HUDEP-2 (cell line): ENCODE measurements around the gene C12orf54.
A peak's percentile ranks its signal among the peaks of the same experiment; 100 is the strongest.
"Not testable (repeated sequence)": the region's sequence is repeated elsewhere in the genome, so short reads cannot be mapped to it uniquely, and the experiment has no call there.

Experiments
- DNase-seq, 76 experiments: peaks; one replicate each; lab custom pipeline; 2025; ENCODE audit not compliant: unreplicated experiment in 76 of 76; lab: John Stamatoyannopoulos, UW

C12orf54 gene

GRCh38 chr12:48482198-48482597, at the start of gene C12orf54:
C12orf54 (plus strand) TSS chr12:48482498; CDS start chr12:48483297, 799 bp downstream.
- DNase-seq, result no peak

GRCh38 chr12:48434016-48434415, 48.3 kb upstream of the C12orf54 start:
- DNase-seq, result not testable (repeated sequence)

- DNase-seq, result no peak
Observed at GRCh38 chr12:48441069-48441468, 41.2 kb upstream of the C12orf54 start.

GRCh38 chr12:48442179-48442847, 40.0 kb upstream of the C12orf54 start:
- DNase-seq, result peak in 2 of 76 experiments; percentile 2 to 11

DNA sequence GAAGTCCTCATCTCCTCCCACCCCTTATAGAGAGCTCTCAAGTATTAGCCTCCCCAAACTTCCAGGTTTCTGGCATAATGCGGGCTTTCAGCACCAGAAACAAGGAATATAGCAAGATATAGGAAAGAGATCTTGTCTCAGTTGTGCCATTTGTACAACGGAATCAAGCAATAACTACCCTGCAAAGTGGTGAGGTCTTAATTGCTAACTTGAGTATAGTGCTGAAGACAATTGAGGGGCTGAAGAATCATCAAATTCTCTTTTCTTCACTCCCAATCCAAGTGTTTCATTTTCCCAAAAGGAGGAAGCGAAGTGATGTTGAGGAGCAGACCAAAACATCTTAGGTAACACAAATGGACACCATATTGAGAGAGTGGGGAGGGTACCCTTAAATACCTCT, 36.8 kb upstream of the C12orf54 start:
- DNase-seq, result no peak

DNA sequence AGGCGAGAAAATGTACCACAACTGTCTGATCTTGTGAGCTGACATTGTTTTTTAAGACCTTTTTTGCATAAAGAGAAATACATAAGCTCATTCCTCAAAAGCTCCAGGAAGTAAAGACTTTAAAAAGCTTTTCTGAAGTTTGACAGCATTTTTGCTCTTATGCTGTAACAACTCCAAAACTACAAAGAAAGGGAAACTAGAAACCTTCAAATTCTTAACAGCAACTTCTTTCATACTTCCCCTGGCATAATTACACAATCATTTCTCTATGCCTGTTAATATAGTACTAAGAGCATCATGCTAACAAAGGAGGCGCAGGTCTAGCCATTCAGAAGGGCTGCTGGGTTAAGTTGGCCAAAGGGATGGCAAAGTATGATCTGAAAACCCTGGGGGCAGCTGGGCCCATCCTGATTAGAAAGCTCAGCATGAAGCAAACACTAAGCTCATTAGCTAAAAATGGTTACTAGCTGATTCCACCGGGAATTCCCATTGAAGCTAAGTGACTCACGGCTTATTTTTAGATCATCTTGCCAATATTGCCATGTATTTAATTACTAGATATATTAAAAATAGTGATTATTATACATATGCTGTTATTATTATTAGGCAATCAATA, 36.0 kb upstream of the C12orf54 start:
- no peak for DNase-seq

- DNase-seq, result no peak
Observed at GRCh38 chr12:48447755-48448154, 34.5 kb upstream of the C12orf54 start.

DNA sequence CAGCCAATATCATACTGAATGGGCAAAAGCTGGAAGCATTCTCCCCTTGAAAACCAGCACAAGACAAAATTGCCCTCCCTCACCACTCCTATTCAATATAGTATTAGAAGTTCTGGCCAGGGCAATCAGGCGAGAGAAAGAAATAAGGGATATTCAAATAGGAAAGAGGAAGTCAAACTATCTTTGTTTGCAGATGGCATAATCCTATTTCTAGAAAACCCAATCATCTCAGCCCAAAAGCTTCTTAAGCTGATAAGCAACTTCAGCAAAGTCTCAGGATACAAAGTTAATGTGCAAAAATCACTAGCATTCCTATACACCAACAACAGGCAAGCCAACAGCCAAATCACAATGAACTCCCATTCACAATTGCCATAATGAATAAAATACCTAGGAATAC, 30.9 kb upstream of the C12orf54 start:
- DNase-seq, result no peak

- not testable (repeated sequence) for DNase-seq
Observed at GRCh38 chr12:48452961-48453360, 29.3 kb upstream of the C12orf54 start.

DNA sequence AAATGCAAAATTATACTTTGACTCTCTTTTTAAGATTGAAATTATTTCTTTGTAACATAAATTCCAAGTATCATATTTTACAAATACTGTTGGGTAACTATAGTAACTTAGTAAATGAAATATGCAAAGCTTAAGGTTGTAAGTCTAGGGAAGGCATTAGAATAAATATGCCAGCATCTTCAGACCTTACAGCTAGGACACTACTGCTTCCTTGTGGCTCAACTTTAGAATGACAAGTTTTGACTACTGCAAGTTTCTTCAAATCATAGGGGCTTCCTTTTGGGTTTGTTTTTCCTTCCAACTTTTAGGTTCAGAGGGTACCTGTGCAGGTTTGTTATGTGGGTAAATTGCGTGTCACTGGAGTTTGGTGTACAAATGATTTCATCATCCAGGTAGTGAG, 27.6 kb upstream of the C12orf54 start:
- DNase-seq, result peak in 5 of 76 experiments; percentile 1 to 21 (median 15)

GRCh38 chr12:48455116-48455515, 27.2 kb upstream of the C12orf54 start:
- no peak for DNase-seq

- DNase-seq, result peak in 8 of 76 experiments; percentile 5 to 53 (median 31)
Observed at GRCh38 chr12:48459259-48459658, 23.0 kb upstream of the C12orf54 start.

DNA sequence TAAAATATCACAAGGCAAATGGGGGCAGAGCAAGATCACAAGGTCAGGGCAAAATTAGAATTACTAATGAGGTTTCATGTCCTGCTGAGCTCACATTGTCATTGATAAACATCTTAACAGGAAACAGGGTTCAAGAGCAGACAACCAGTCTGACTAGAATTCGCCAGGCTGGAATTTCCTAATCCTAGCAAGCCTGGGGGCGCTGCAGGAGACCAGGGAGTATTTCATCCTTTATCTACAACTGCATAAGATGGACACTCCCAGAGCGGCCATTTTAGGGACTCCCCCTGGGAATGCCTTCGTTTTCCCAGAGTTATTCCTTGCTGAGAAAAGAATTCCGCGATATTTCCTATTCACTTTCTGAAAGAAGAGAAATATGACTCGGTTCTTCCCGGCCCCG, 13.3 kb upstream of the C12orf54 start:
- not testable (repeated sequence) for DNase-seq

GRCh38 chr12:48472259-48472658, 10.0 kb upstream of the C12orf54 start, which contains the start of gene ANP32D:
ANP32D (plus strand) TSS chr12:48472559; CDS start chr12:48472665, 106 bp downstream.
- no peak for DNase-seq

DNA sequence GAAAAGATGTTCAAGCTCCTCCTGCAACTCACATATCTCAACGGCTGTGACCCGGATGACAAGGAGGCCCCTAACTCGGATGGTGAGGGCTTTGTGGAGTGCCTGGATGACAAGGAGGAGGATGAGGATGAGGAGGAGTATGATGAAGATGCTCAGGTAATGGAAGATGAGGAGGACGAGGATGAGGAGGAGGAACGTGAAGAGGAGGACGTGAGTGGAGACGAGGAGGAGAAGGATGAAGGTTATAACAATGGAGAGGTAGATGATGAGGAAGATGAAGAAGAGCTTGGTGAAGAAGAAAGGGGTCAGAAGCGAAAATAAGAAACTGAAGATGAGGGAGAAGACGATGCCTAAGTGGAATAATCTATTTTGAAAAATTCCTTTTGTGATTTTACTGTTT, 9.2 kb upstream of the C12orf54 start:
- no peak for DNase-seq

GRCh38 chr12:48474497-48474896, 7.8 kb upstream of the C12orf54 start:
- DNase-seq, result not testable (repeated sequence)

DNA sequence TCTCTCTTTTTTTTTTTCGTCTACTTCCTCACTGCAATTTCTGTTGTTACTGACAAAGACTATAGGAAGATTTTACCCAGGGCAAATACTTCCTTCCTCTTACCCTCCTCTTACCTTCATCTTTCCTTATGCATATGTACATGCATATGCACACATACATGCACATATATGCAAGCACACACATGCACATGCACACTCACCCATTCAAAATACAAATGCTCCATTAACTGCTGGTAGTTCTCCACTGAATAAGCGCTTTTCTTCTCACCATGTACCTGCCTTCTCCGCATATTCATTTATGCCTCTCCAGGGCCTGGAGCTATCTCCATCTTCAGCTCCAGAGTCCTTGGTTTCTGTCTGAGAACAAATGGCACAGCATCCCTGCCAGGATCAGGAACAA, 632 bp downstream of the C12orf54 start:
- no peak for DNase-seq

DNA sequence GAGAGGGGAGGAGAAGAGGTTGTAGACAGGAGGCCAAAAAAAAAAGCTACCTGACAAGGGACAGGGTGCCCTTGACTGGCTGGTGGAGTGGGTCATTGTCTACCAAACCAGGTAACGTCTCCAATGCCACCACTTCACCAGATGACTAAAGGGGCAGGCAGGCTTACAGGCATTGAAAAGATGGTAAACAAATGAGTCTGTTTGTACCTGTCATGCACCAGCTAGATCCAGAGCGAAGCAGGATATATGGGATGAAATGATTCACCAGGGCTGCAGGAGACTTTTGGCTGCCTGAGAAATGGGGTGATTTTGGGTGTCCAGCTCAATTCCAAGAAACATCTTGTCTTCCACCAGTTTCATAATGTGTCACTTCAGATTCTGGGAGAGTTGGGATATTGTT, 4.0 kb downstream of the C12orf54 start:
- DNase-seq, result no peak

DNA sequence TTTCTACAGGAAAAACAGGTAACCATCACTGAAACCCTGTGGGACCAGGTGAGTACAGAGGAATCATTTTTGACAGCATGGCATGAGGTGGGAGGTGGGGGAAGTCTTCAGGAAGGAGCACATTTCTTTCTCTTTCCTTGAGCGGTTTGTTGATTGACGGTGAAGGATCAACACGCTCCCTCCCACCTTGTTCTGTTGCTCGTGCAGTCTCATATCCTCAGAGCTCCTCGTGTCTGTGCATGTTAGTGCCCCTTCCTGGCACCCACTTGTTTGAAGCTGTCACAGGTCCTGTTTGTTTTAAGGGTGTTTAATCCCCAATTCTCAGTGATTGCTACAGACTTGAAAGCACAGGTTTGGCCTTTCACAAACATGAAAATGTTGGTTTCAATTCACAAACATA, 4.4 kb downstream of the C12orf54 start:
- DNase-seq, result no peak

DNA sequence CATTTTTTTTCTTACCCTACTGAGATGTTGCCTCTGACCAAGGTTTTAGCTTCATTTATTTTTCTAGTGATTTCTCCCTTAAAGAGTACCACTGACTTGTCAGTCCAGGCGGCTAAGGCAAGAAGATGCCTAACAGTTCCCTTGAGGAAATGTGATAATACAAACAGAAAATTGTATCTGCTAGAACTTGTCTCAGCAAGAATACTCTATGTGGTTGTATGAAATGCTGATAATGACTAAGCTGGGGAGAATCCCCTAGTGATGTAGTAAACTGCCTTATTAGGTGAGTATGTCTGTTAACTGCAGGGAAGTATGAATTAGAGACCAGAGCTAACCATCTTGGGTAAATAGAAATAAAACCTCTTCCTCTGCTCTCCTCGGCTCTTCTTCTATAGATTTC, 6.7 kb downstream of the C12orf54 start:
- DNase-seq, result no peak

- not testable (repeated sequence) for DNase-seq
Observed at GRCh38 chr12:48489456-48489855, 7.2 kb downstream of the C12orf54 start.

DNA sequence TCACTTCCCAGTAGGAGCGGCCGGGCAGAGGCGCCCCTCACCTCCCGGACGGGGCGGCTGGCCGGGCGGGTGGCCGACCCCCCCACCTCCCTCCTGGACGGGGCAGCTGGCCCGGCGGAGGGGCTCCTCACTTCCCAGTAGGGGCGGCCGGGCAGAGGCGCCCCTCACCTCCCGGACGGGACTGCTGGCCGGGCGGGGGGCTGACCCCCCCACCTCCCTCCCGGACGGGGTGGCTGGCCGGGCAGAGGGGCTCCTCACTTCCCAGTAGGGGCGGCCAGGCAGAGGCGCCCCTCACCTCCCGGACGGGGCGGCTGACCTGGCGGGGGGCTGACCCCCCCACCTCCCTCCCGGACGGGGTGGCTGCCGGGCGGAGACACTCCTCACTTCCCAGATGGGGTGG, 18.0 kb downstream of the C12orf54 start:
- DNase-seq, result not testable (repeated sequence)
